H54 (cell line): Measurements from ENCODE around the gene TMEM91.
"Not testable (repeated sequence)": the region's sequence is repeated elsewhere in the genome, so short reads cannot be mapped to it uniquely, and the experiment has no call there.

Experiments used
- DNase-seq: peaks from one replicate; pipeline ENCODE4 v3.0.0; 2011; ENCODE audit warnings: low spot score, mixed read lengths; ENCODE audit not compliant: insufficient read length
- FAIRE-seq: peaks from 3 replicates; lab custom pipeline; 2011; peaks lifted over from hg19 to GRCh38; lab: Jason Lieb, UNC
- POLR2A ChIP-seq: IDR thresholded peaks from 2 replicates; pipeline ENCODE4 v1.6.1; 2011; ENCODE audit warnings: low read depth, mild to moderate bottlenecking, low read length

Gene TMEM91

GRCh38 chr19:41403181-41403970 lies 27.0 kb downstream of the TMEM91 start:
- no peak for TF ChIP-seq POLR2A
- DNase-seq (no peak), FAIRE-seq (no peak)

DNA sequence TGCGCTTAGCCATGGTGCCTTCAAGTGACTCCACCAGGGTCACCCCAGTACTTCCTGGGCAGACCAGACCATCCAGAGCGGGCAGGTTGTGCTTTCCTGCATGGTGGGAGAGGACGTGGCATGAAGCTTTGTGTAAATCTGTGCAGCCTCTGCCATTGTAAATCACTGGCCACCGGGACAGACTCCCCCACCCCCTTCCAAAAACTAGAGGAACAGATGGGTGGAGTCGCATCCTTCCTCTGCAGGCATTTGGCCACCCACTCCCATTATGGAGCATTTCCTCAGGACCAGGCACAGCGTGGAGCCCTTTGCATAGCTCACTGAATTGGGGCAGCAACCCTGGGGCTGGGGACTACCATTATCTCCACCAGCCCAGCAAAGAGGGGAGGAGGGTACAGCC lies 29.4 kb downstream of the TMEM91 start:
- no peak for TF ChIP-seq POLR2A
- DNase-seq (no peak), FAIRE-seq (no peak)

GRCh38 chr19:41407271-41407670 lies 30.9 kb downstream of the TMEM91 start:
- no peak for TF ChIP-seq POLR2A
- FAIRE-seq (no peak), DNase-seq (no peak)

- TF ChIP-seq POLR2A = no peak
- FAIRE-seq = no peak
- DNase-seq = no peak
These were observed 31.9 kb downstream of the TMEM91 start for GRCh38 chr19:41408256-41408655.

DNA sequence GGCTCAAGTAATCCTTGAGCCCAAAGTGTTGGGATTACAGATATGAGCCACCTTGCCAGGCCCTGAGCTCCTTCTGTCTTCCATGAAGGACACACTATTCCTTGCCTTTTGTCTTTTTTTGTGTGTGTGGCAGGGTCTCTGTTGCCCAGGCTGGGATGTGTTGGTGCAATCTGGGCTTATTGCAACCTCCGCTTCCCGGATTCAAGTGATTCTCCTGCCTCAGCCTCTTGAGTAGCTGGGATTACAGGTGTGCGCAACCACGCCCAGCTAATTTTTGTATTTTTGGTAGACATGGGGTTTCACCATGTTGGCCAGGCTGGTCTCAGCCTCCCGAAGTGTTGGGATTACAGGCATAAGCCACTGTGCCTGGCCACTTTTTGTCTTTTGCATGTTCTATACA lies 32.5 kb downstream of the TMEM91 start:
- DNase-seq, FAIRE-seq: not testable (repeated sequence)

- TF ChIP-seq POLR2A = no peak
- FAIRE-seq = no peak
- peak; percentile 74 for DNase-seq
These were observed 33.0 kb downstream of the TMEM91 start for GRCh38 chr19:41409288-41409687.

DNA sequence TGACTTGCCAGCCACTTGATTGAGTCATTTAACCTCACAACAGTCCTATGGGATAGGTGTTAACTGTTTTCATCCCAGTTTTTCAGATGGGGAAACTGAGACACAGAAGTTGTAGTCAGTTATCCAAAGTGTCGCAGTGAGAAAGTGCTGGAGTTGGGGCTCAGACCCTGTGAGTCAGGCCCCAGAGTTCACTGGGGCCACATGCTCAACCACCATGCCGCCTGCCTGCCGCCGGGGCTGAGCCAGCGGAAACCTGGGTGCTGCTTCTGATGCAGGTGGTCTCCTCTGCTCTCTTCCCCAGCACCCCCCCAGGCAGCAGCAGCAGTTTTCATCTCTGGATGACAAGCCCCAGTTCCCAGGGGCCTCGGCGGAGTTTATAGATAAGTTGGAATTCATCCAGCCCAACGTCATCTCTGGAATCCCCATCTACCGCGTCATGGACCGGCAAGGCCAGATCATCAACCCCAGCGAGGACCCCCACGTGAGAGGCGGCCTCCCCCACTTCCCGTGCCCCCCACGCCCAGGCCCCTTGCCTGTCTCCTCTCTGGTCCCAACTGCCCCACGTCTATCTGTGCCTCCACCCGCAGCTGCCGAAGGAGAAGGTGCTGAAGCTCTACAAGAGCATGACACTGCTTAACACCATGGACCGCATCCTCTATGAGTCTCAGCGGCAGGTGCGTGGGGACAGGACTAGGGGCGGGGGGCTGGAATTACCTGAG lies 34.2 kb downstream of the TMEM91 start:
- no peak for TF ChIP-seq POLR2A
- FAIRE-seq = no peak
- DNase-seq = no peak

- no peak for FAIRE-seq
- DNase-seq = no peak
- no peak for TF ChIP-seq POLR2A
These were observed 35.0 kb downstream of the TMEM91 start for GRCh38 chr19:41411100-41411967.

DNA sequence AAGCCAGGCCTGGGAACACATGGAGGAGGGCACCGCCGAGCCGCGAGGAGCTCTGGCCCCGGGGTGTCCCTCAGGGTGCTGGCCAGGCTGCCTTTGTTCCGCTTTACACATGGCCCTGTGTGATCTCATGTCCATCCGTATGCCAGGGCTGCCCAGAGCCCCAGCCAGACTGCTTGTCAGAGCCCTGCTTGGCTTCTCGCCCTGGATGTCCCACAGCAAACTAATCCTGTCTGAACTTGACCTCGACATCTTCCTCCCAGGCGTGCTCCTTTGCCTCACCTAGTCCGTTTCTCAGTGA lies 35.6 kb downstream of the TMEM91 start:
- FAIRE-seq = no peak
- TF ChIP-seq POLR2A = no peak
- no peak for DNase-seq

DNA sequence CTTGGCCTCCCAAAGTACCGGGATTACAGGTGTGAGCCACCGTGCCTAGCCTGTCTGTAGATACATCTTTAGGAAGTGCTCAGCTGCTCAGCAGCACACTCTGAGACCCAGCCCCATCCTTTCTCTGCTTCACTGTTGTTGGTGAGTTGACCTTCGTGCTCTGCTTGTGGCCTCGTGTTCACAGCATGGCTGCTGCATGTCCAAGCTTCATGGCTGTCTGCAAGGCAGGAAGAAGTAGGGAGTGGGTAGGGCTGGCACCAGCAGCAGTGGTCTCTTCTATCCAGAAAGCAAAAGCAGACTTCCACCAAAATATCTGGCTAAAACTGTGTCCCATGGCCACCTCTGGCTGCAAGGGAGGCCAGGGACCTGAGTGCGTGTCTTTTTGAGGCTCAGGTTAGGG lies 36.6 kb downstream of the TMEM91 start:
- TF ChIP-seq POLR2A = no peak
- DNase-seq (no peak), FAIRE-seq (no peak)

GRCh38 chr19:41413947-41414346 lies 37.6 kb downstream of the TMEM91 start:
- TF ChIP-seq POLR2A = no peak
- FAIRE-seq (no peak), DNase-seq (no peak)

- no peak for TF ChIP-seq POLR2A
- no peak for DNase-seq
- FAIRE-seq = no peak
These were observed 38.1 kb downstream of the TMEM91 start for GRCh38 chr19:41414461-41414860.

- TF ChIP-seq POLR2A = no peak
- FAIRE-seq (no peak), DNase-seq (no peak)
These were observed 38.8 kb downstream of the TMEM91 start for GRCh38 chr19:41415154-41415571.

- DNase-seq (no peak), FAIRE-seq (no peak)
- TF ChIP-seq POLR2A = no peak
These were observed 39.9 kb downstream of the TMEM91 start for GRCh38 chr19:41416194-41416674.
